ENCODE data around the gene TRAM2.

DNA sequence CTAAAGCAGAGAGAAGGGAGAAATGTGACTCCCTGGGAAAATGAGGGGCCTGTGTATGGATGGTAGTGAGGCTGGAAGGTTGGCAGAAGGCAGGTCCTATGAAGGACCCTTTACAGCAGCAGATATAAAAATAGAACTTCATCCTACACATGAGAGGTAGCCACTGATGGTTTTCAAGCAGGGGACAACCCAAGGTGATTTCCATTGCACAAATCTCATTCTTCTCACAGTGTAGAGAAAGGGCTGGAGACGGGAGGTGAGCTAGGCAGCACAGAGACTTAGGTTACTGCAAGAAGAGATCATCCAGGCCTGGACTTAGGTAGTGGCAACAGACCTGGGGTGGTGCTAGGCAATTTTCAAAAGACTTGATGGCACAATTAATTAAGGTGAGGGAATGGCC, 30.7 kb downstream of the TRAM2 start:
- no peak for TF ChIP-seq CTCF (IDR thresholded peaks at IDR 0.05; ENCODE audit: low read depth, low read length, missing input control)
- TF ChIP-seq MAX (IDR thresholded peaks at IDR 0.05): no peak
- no peak for TF ChIP-seq RXRA (IDR thresholded peaks at IDR 0.05)
- TF ChIP-seq JUND (IDR thresholded peaks at IDR 0.05): no peak
- TF ChIP-seq, protein P1, sequence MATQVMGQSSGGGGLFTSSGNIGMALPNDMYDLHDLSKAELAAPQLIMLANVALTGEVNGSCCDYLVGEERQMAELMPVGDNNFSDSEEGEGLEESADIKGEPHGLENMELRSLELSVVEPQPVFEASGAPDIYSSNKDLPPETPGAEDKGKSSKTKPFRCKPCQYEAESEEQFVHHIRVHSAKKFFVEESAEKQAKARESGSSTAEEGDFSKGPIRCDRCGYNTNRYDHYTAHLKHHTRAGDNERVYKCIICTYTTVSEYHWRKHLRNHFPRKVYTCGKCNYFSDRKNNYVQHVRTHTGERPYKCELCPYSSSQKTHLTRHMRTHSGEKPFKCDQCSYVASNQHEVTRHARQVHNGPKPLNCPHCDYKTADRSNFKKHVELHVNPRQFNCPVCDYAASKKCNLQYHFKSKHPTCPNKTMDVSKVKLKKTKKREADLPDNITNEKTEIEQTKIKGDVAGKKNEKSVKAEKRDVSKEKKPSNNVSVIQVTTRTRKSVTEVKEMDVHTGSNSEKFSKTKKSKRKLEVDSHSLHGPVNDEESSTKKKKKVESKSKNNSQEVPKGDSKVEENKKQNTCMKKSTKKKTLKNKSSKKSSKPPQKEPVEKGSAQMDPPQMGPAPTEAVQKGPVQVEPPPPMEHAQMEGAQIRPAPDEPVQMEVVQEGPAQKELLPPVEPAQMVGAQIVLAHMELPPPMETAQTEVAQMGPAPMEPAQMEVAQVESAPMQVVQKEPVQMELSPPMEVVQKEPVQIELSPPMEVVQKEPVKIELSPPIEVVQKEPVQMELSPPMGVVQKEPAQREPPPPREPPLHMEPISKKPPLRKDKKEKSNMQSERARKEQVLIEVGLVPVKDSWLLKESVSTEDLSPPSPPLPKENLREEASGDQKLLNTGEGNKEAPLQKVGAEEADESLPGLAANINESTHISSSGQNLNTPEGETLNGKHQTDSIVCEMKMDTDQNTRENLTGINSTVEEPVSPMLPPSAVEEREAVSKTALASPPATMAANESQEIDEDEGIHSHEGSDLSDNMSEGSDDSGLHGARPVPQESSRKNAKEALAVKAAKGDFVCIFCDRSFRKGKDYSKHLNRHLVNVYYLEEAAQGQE (IDR thresholded peaks at IDR 0.05): no peak
- no peak for TF ChIP-seq NR2F2 (IDR thresholded peaks at IDR 0.05)
- no peak for TF ChIP-seq YY1 (IDR thresholded peaks at IDR 0.05)
- TF ChIP-seq RAD21 (IDR thresholded peaks at IDR 0.05): no peak

All from liver (tissue), 3 donors.